Daoy (cell line): ENCODE measurements around the gene SH2D2A. TPM values are rescaled to one million over a fixed set of nuclear protein-coding genes. Genes with fewer than 3 reads are reported as not detected.

ENCODE experiments used
- DNase-seq: peaks from one replicate; pipeline ENCODE4 v3.0.0-alpha.2; 2015; ENCODE audit warnings: low read depth
- total RNA-seq: library from RNA; depleted of rRNA; stranded (reverse); fragments of >200 nt; shearing (Covaris generic); gene quantifications from 2 replicates; pipeline ENCODE4 v1.2.3, GENCODE V29; 2014; rRNA removed

SH2D2A gene
- total RNA-seq: 0.51 and 0.57 TPM in 2 replicates

DNA sequence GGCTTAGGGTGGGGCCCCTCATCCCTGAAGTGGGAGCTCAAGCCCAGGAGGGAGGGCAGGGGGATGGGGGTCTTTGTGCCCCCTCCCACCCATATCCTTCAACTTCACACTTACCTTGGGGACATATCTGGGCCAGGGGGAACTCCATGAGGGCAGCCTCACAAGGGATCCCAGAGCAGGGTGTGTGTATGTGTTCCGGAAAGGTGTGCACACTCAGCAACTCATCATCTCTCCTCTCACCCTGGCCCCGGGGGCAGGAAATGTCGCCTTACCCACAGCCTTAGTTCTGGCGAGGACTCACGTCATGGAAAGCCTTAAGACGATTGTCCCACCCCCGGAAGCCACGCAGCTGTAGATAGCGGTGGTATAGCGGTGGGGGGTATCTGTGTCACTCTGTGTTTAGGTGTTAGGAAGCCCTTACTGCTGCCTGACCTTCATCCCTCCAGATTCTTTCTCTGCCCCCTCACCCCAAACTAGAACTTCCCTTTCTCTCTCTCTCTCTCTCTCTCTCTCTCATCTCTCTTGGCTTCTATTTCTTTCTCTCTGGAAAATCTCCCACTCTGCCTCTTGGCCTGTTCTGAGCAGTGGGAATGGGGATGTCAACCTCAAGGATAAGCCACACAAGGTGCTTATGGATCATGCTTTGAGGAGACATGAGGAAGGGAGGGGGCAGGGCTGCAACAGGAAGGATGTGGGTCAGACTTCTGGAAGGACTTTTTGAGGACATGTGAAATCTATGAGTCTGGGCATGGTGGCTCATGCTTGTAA lies at the start of gene SH2D2A:
SH2D2A (minus strand) TSS at position 288 of the 768 bp plus-strand sequence; CDS start at position 148, 140 bp downstream.
- DNase-seq: peak; percentile 87

DNA sequence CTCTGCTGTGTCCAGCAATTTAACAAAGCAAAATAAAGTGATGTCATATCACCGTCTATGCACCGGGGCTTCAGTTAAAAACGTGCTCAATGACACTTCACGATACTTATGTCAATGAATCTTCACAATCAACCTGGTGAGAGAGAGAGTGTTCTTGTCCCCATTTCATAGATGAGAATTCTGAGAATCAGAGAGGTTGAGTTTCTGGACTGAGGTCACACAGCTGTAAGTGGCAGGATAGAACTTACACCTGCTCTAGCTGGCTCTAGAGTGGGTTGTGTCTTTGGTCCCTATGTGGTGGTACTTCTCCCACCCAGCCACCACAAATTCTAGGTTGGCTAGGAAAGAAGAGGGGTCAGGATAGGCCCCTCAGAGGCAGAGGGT lies 49.2 kb upstream of the SH2D2A start:
- no peak for DNase-seq

- DNase-seq: no peak
Observed at GRCh38 chr1:156865258-156865657, 48.6 kb upstream of the SH2D2A start.

DNA sequence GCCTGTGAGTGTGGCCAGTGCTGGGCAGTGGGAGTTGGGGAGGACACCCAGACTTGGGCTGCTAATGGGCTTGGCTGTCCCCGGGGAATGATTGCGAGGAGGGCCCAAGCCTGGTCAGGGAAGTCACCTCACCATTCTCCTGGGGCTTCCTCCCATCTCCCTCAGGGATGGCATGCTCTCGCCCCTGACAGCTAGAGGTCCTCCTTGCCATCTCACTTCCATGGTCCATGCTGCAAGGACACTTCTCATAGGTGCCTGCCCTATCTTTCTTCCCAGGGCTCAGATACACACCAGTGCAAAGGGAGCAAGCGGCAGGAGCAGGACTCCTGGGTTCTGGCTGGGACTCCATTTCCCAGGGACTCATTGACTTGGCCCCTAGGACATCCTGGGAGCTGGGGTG lies 48.1 kb upstream of the SH2D2A start:
- DNase-seq: no peak

GRCh38 chr1:156863631-156864030 lies 47.0 kb upstream of the SH2D2A start:
- DNase-seq: no peak

DNA sequence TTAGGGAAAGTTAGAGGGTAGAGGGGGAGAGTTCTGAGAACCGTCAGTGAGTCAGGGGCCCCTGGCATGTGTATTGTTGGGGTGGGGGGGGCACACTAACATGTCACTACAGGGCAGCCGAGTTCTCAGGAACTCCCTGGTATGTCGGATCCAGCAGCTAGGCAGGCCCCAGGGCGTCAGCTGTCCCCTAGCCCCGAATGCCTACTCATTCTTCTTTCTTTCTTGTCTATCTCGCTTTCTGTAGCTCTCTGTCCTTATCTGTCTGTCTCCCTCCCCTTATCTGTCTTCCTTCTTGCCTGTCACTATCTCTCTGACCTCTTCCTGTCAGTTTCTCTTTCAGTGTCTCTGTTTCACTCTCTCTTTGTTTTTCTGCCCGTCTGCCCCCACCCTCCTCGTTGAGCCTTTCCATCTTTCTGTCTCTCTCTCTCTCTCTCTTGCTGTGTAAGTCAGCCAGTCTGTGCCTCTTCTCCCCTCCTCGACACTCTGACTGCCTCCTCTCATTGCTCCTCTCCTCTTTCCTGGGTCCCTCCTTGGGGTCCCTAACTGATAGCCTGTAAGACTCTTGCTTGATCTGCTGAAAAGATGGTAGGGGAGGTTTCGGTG lies 46.5 kb upstream of the SH2D2A start:
- DNase-seq: no peak

GRCh38 chr1:156862584-156862983 lies 45.9 kb upstream of the SH2D2A start:
- DNase-seq: no peak

DNA sequence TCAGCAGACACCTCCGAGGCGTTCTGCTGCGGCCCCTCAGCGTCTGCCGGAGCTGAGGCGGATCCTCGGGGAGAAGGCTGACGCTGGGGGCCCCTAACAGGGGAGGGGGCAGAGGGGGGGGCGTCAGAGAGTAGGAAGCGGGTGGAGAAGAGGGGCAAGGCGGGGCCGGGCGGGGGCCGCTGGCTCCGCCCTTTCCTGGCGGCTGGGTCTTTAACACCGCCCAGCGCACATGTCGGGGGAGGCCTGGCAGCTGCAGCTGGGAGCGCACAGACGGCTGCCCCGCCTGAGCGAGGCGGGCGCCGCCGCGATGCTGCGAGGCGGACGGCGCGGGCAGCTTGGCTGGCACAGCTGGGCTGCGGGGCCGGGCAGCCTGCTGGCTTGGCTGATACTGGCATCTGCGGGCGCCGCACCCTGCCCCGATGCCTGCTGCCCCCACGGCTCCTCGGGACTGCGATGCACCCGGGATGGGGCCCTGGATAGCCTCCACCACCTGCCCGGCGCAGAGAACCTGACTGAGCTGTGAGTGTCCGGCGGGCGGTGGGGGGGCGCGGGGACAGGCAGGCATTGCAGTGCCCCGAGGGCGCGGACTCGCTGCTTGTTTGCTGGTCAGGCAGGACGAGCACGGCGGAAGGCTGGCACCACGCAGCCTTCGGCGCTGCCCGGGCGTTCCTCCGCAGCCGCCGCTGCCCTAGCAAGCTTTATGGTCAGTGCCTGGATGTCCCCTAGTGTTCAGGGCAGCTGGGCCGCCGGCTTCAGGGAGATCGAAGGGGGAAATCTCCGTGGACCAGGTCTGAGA lies 44.2 kb upstream of the SH2D2A start, which contains the start of gene NTRK1:
NTRK1 (plus strand) TSS at position 238 of the 796 bp plus-strand sequence; CDS start at position 308, 70 bp downstream.
- peak; percentile 62 for DNase-seq

GRCh38 chr1:156860113-156860627 lies 43.5 kb upstream of the SH2D2A start:
- DNase-seq: peak; percentile 70

GRCh38 chr1:156859523-156860112 lies 43.0 kb upstream of the SH2D2A start:
- peak; percentile 50 for DNase-seq

DNA sequence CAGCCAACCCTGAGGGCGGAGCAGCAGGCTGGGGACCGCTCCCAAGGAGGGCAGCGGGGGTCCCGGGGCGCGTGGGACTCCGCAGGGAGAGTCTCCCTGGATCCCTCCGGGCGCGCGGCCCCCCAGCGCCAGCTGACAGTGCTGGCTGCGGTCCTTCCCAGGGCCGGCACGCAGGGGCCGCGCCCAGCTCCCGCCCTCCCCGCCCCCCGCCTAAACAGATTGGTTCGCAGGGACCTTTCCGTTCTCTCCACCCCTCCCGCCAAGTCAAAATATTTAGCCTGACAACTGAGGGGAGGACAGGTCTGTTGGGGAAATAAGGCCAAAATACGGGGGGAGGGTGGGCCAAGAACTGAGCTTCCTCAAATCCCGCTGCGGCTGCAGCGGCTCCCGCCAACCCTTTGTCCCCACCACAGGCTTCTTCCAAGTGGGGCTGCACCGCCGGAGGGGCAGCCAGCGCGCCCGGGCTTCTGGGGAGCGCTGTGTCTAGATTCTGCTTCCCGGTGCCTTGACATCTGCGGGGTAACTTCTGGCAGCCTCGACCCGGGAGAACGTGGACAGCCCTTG lies 42.4 kb upstream of the SH2D2A start, which contains the start of gene INSRR:
INSRR (minus strand) TSS at position 159 of the 564 bp plus-strand sequence. CDS start 496 bp downstream, outside the sequence.
- no peak for DNase-seq

DNA sequence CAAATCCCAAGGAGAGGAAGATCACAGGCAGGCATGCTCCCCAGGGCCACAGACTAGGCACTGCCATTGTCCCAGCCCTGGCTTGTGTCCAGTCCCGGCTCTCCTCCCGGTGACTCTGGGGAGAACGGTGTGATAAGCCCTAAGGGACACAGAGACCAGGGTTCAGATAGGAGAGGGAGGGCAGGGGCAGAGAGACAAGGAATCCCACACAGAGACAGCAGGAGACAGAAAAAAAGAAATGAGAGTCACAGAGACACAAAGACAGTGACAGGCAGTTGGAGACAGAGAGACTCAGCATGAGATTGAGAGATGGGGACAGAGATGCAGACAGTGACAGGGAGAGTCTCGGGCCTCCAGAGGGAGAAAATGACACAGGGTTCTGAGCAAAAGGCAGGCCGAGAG lies 41.9 kb upstream of the SH2D2A start:
- DNase-seq: no peak

DNA sequence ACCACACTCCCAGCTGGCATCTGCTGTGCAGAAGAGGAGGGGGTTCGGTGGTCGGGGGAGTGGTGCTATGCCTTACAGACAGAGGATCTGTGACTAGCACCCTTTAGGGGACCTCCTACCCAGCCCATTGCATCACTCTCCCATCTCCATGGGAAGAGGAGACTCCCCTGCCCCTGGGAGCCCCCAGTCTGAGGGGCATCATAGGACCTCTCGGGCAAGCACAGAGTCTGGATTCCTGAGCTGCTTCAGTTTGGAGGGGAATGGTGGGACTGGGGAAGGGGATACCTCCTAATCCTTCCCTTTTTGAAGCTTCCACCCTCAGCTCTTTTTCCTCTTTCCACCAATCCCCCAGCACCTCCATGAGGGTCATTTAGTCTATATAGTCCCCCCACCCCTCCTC lies 40.9 kb upstream of the SH2D2A start:
- DNase-seq: no peak

DNA sequence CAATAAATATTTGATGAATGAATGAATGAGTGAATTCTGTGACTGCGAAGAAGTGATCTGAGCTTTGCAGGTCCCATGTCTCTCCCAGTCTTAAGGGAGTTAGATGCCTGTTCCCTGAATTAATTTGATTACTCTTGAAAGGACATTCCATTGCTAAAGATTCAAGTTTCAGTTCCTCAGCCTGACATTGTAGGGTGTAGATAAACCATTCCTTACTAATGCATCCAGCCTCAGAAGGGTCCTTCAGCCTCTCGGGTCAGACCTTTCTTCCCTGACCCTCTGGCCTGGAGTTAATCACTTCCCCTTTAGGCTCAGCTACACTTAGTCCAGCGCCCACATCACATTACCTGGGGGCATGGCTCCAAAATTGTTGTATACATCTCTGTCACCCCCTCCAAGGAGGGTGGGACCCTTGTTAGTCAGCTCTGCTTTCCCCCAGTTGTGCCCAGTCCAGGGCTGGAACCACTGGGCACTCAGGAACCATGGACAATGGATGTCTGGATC lies 39.7 kb upstream of the SH2D2A start:
- DNase-seq: no peak

DNA sequence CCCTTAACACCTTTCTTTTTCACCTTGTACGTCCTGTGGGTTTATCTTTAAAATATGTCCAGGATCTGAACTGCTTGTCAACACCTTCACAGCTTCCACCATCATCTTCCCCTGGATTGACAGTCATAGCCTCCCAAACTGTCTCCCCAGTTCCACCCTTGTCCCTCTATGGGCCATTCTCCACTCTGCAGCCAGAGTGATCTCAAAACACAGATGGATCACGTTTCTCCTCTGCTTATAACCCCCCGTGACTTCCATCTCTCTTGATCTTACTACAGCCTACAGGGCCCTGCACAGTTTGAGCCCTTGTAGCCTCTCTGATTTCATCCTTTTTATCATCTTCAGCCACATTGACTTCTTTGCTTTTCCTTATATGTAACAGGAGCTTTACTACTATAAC lies 38.0 kb upstream of the SH2D2A start:
- no peak for DNase-seq

DNA sequence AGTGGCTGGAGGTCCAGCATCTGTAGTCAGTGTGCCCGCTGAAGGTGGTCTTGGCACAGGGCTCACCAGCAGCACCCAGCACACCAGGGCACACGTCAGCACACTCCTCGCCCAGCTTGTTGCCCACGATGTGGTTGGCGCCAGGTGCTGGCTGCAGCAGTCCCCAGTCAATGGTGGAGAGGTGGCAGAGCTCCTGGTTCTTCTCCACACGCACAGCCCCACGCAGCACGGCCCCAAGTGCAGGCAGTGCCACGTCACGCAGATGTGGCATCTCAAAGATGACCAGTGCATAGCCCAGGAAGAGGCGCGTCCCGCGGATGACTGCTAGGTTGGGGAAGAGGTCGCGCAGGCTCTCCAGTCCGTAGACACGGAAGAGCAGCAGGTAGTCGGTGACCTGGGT lies 37.1 kb upstream of the SH2D2A start:
- no peak for DNase-seq

DNA sequence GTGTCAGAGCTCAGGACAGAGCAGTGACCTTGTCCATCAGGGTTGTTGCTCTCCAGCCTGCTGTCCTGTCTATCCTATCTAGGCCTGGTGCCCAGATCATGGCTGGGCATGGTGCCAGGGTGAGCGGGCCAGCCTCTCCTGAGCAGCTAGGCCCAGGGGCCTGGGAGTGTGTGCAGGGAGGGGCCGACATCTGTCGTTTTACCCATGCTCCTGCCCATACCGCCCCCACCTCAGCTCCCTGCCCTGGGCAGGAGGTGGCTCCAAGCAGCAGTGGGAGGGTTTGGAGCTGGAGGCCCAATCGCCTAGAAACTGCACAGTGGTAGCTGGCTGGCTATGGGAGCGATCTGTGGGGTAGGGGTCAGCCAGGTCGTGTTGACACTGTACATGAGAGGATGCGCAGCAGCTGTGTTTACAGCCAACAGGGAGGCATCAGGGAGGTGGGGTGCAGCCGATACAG lies 35.8 kb upstream of the SH2D2A start:
- no peak for DNase-seq

DNA sequence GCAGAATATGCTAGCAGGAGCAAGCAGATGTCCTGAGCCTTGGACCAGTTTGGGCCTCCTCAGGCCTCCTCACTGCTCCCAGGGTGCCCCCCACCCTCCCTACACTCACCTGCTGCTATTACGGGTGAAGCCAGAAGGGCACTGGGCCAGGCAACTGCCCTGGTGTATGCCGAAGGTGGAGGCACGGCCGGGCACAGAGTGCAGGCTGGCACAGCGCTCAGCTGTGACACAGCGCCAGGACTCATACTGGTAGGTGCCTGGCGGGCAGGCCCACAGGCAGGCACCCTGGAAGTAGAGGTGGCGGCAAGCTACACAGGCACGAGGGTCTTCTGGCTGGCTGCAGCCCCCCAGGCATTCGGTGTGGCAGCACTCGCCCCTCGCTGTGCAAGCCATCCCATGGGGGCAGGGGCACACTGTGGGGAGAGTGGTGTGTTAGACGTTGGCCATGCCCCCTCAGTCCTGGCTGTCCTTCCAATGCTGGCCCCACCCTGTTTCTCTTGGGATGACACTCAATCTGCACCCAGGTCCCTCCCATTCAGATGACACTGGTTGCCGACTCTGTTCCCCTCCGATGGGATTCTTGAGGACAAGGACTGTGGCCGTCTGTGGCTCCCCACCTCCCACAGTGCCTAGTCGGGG lies 35.2 kb upstream of the SH2D2A start:
- no peak for DNase-seq

- no peak for DNase-seq
Observed at GRCh38 chr1:156849151-156849496, 32.5 kb upstream of the SH2D2A start.

DNA sequence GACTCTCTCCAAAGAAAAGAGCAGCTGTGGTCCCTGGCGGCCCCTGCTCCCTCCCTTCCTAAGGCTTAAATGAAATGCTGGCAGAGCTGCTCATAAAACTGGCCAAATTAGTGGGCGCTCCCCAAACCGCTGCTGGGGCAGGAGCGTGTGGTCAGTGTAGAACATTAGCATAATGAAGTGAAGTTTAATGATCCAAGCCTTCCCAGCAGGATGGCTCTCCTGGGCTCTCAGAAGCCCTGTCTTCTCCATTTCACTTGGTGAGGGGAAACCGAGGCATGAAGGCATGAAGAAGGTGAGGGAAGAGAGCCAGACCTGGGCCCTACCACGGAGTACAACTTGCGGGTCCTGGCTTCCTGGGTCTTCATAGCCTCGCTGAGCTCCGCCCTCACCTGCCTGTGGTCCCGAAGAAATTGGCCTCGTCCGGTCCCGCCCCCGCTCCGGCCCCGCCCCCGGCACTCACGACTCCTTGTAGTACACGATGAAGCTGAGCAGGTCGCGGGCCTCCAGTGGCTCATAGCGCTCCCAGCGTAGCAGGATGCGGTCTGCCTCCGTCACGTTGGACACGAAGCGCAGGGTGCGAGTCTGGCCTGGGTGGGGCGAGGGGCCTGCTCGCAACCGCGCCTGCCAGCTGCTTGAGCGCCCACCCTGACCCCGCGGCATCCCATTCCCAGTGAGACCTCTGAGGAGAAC lies 32.0 kb upstream of the SH2D2A start:
- no peak for DNase-seq
